Activated CD4-positive, alpha-beta T cell treated with anti-CD3 and anti-CD28 coated beads, Interleukin-2, amount 10 ng/mL, durations not matched to agents 7 days and 5 days (primary cell): ENCODE data around the gene UVRAG. TPM values are rescaled to one million over a fixed set of nuclear protein-coding genes. Genes with fewer than 3 reads are reported as not detected.

Experiments
- CTCF ChIA-PET: fragments of 350-600 bp; sonication (Branson Sonifier 250); formaldehyde crosslinking; loops from one replicate; lab custom pipeline; 2021; ENCODE audit warnings: antibody characterized with exemption; lab: Charles Lee
- POLR2A ChIA-PET: fragments of 350-600 bp; sonication (Branson Sonifier 250); formaldehyde crosslinking; loops from one replicate; lab custom pipeline; 2021; ENCODE audit warnings: antibody characterized with exemption; lab: Charles Lee
- DNase-seq: peaks from one replicate; pipeline ENCODE4 v3.0.0-alpha.2; 2020
- H3K27ac Mint-ChIP-seq: one replicate; pipeline ENCODE4 v1.8.0; 2021; ENCODE audit warnings: mild to moderate bottlenecking, moderate library complexity, mixed read lengths
- H3K27me3 Mint-ChIP-seq: one replicate; pipeline ENCODE4 v1.8.0; 2021; ENCODE audit warnings: mixed read lengths
- H3K36me3 Mint-ChIP-seq: one replicate; pipeline ENCODE4 v1.8.0; 2021; ENCODE audit warnings: low read depth, mixed read lengths
- H3K4me1 Mint-ChIP-seq: one replicate; pipeline ENCODE4 v1.8.0; 2021; ENCODE audit warnings: mixed read lengths
- H3K4me3 Mint-ChIP-seq: one replicate; pipeline ENCODE4 v1.8.0; 2021; ENCODE audit warnings: mild to moderate bottlenecking, moderate library complexity, mixed read lengths
- H3K9me3 Mint-ChIP-seq: one replicate; pipeline ENCODE4 v1.8.0; 2021; ENCODE audit warnings: mixed read lengths
- total RNA-seq, 2 experiments: library from RNA; stranded (reverse); gene quantifications; one replicate each; pipeline ENCODE4 v1.2.3, GENCODE V29; 2021

UVRAG gene
- total RNA-seq, 2 experiments from 2014 or later = 16.8 to 17.0 TPM

GRCh38 chr11:76164861-76165751 is 350.1 kb downstream of the UVRAG start:
- no peaks in the 10 kb centered on the region for H3K36me3 Mint-ChIP-seq
- H3K27ac Mint-ChIP-seq = no peak overlapping the region
- H3K9me3 Mint-ChIP-seq = no peaks in the 10 kb centered on the region
- H3K4me3 Mint-ChIP-seq = no peak overlapping the region
- ChIA-PET CTCF (no interaction called here), POLR2A (no interaction called here)
- no peak for DNase-seq
- peaks cover 2% of the 10 kb centered on the region for H3K4me1 Mint-ChIP-seq
- H3K27me3 Mint-ChIP-seq = no peaks in the 10 kb centered on the region

DNA sequence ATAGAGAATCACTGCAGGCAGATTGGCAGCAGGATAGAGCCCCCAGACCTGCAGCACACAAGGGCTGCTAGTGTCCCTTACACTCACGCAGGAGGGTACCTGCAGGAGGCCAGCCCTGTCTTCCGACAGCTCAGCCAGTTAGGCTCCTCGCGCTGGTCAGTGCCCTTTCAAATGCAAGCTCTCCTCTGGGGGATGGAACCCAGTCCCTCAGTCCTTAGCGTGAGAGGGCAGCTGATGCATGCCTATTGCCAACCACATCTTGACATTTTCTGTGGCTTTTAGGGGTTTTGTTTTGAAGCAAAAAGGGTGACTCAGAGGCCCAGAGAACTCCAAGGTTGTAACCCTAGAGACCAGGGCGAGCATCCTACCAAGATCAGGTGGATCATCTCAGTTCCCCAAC is 351.3 kb downstream of the UVRAG start:
- Mint-ChIP-seq H3K27ac (no peak overlapping the region), H3K27me3 (no peaks in the 10 kb centered on the region), H3K9me3 (no peaks in the 10 kb centered on the region), H3K36me3 (no peaks in the 10 kb centered on the region), H3K4me3 (no peak overlapping the region), H3K4me1 (peaks cover 2% of the 10 kb centered on the region)
- POLR2A ChIA-PET = no interaction called here
- DNase-seq = no peak
- CTCF ChIA-PET = no interaction called here

- H3K4me3 Mint-ChIP-seq = no peak overlapping the region
- no peaks in the 10 kb centered on the region for H3K36me3 Mint-ChIP-seq
- no peak overlapping the region for H3K27ac Mint-ChIP-seq
- peaks cover 2% of the 10 kb centered on the region for H3K4me1 Mint-ChIP-seq
- ChIA-PET POLR2A (no interaction called here), CTCF (interaction anchor here (1.0 to 1.4 kb wide), 3 partner anchors 10 to 42 kb away, joined by 4 read pairs; no protein-coding TSS in a partner anchor)
- no peaks in the 10 kb centered on the region for H3K27me3 Mint-ChIP-seq
- no peak for DNase-seq
- H3K9me3 Mint-ChIP-seq = no peaks in the 10 kb centered on the region
Observed at GRCh38 chr11:76167590-76167989, 352.6 kb downstream of the UVRAG start.

DNA sequence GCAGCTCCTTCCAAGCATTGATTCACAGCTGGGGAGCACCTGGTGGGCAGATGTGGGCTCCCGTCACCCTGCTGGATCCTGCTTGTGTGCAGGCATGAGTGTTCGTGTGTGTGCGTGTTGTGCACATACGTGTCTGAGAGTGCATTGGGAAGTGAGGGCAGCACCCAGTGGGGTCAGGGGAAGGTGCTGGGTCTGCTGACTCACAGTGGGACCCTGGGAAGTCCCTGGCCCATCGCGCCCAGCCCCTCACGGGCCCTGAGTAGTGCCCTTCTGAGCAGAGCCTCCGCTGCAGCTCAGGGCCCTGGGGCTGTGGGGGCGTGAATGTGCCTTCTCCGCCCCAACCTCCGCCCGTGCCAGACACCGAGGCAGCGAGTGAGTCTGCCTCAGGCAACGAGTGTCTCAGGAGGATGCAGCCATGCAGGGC is 354.5 kb downstream of the UVRAG start:
- Mint-ChIP-seq H3K27me3 (no peaks in the 10 kb centered on the region), H3K9me3 (no peaks in the 10 kb centered on the region), H3K27ac (no peak overlapping the region), H3K4me1 (peaks cover 2% of the 10 kb centered on the region), H3K36me3 (no peaks in the 10 kb centered on the region), H3K4me3 (no peak overlapping the region)
- no peak for DNase-seq
- ChIA-PET CTCF (interaction anchor here (1.2 kb wide), 1 partner anchor 38 kb away, joined by 5 read pairs; no protein-coding TSS in a partner anchor), POLR2A (no interaction called here)

DNA sequence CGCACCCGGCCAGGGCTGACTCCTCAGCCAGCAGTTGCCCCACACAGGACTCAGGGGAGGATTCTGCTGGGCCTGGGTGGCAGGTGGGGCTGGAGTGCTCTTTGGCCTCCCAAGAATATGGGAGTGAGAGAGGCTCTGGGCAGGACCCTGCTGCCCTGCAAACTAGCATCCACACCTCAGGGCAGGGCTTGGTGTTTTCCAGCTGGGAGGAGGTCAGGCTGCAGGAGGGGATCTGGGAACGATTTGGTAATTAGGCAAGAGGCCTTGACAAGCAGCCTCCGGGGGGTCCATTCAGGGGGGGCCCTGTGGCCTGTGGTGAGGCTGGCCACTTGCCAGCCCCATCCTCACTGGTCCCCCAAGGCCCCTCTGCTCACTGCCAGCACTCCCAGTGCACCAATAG is 355.5 kb downstream of the UVRAG start:
- ChIA-PET POLR2A (no interaction called here), CTCF (interaction anchor here (1.4 kb wide), 1 partner anchor 38 kb away, joined by 3 read pairs; no protein-coding TSS in a partner anchor)
- Mint-ChIP-seq H3K4me3 (no peak overlapping the region), H3K9me3 (no peaks in the 10 kb centered on the region), H3K36me3 (no peaks in the 10 kb centered on the region), H3K4me1 (peaks cover 2% of the 10 kb centered on the region), H3K27me3 (no peaks in the 10 kb centered on the region), H3K27ac (no peak overlapping the region)
- DNase-seq = no peak

GRCh38 chr11:76172583-76172982 is 357.6 kb downstream of the UVRAG start:
- POLR2A ChIA-PET = no interaction called here
- H3K4me1 Mint-ChIP-seq = no peaks in the 10 kb centered on the region
- CTCF ChIA-PET = no interaction called here

GRCh38 chr11:76173663-76174062 is 358.7 kb downstream of the UVRAG start:
- H3K4me1 Mint-ChIP-seq = no peaks in the 10 kb centered on the region
- CTCF ChIA-PET = no interaction called here
- H3K4me3 Mint-ChIP-seq = no peak overlapping the region
- no peak for DNase-seq
- POLR2A ChIA-PET = no interaction called here
- no peak overlapping the region for H3K27ac Mint-ChIP-seq
- H3K36me3 Mint-ChIP-seq = no peaks in the 10 kb centered on the region
- no peaks in the 10 kb centered on the region for H3K9me3 Mint-ChIP-seq
- H3K27me3 Mint-ChIP-seq = no peaks in the 10 kb centered on the region

More at GRCh38 chr11:76172583-76172982, 357.6 kb downstream of the UVRAG start:
- DNase-seq = no peak
- Mint-ChIP-seq H3K9me3 (no peaks in the 10 kb centered on the region), H3K36me3 (no peaks in the 10 kb centered on the region), H3K27me3 (no peaks in the 10 kb centered on the region), H3K4me3 (no peak overlapping the region), H3K27ac (no peak overlapping the region)

- Mint-ChIP-seq H3K4me3 (no peak overlapping the region), H3K27me3 (no peaks in the 10 kb centered on the region), H3K4me1 (no peaks in the 10 kb centered on the region), H3K36me3 (no peaks in the 10 kb centered on the region), H3K9me3 (no peaks in the 10 kb centered on the region), H3K27ac (no peak overlapping the region)
- ChIA-PET POLR2A (no interaction called here), CTCF (no interaction called here)
- DNase-seq = no peak
Observed at GRCh38 chr11:76174330-76174729, 359.3 kb downstream of the UVRAG start.

GRCh38 chr11:76175783-76176182 is 360.8 kb downstream of the UVRAG start:
- no peaks in the 10 kb centered on the region for H3K27me3 Mint-ChIP-seq
- H3K36me3 Mint-ChIP-seq = no peaks in the 10 kb centered on the region
- H3K4me3 Mint-ChIP-seq = no peak overlapping the region
- H3K27ac Mint-ChIP-seq = no peak overlapping the region
- no peaks in the 10 kb centered on the region for H3K9me3 Mint-ChIP-seq
- CTCF ChIA-PET = interaction anchor here (1.5 kb wide), 1 partner anchor 24 kb away, joined by 4 read pairs; no protein-coding TSS in a partner anchor
- no peaks in the 10 kb centered on the region for H3K4me1 Mint-ChIP-seq
- no peak for DNase-seq
- POLR2A ChIA-PET = no interaction called here

GRCh38 chr11:76176463-76176862 is 361.5 kb downstream of the UVRAG start:
- no peaks in the 10 kb centered on the region for H3K27me3 Mint-ChIP-seq
- no peak overlapping the region for H3K4me3 Mint-ChIP-seq
- no peaks in the 10 kb centered on the region for H3K36me3 Mint-ChIP-seq
- H3K27ac Mint-ChIP-seq = no peak overlapping the region
- no peak for DNase-seq
- H3K9me3 Mint-ChIP-seq = no peaks in the 10 kb centered on the region
- ChIA-PET POLR2A (no interaction called here), CTCF (interaction anchor here (1.5 kb wide), 1 partner anchor 24 kb away, joined by 4 read pairs; no protein-coding TSS in a partner anchor)
- no peaks in the 10 kb centered on the region for H3K4me1 Mint-ChIP-seq

DNA sequence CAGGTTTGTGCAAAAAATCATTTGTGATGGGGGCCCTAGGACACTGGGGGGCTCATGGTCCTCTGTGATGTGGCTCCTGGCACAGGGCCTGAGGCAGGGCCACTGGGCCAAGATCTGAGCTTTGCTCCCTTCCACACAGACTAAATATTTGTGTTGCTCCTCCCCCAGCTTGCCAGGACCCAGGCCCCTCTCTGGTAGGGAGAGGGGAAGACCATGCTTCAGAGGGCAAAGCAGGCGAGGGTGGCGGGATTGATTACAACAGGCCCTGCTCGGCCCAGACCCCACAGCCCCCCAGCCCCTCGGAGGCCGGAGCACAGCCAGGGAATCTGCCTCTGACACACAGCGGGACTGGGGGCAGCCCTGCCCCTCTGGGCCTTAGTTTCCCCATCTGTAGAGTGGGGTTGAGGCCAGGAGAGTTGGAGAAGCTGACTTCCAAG is 362.3 kb downstream of the UVRAG start:
- Mint-ChIP-seq H3K36me3 (no peaks in the 10 kb centered on the region), H3K27me3 (no peaks in the 10 kb centered on the region), H3K9me3 (no peaks in the 10 kb centered on the region), H3K4me1 (no peaks in the 10 kb centered on the region), H3K4me3 (no peak overlapping the region), H3K27ac (no peak overlapping the region)
- ChIA-PET CTCF (interaction anchor here (1.2 kb wide), 1 partner anchor 10 kb away, joined by 4 read pairs; no protein-coding TSS in a partner anchor), POLR2A (no interaction called here)
- no peak for DNase-seq

GRCh38 chr11:76179147-76179546 is 364.1 kb downstream of the UVRAG start:
- ChIA-PET CTCF (no interaction called here), POLR2A (no interaction called here)
- Mint-ChIP-seq H3K27ac (no peak overlapping the region), H3K27me3 (no peaks in the 10 kb centered on the region), H3K4me1 (no peaks in the 10 kb centered on the region), H3K36me3 (no peaks in the 10 kb centered on the region), H3K9me3 (no peaks in the 10 kb centered on the region), H3K4me3 (no peak overlapping the region)
- no peak for DNase-seq

DNA sequence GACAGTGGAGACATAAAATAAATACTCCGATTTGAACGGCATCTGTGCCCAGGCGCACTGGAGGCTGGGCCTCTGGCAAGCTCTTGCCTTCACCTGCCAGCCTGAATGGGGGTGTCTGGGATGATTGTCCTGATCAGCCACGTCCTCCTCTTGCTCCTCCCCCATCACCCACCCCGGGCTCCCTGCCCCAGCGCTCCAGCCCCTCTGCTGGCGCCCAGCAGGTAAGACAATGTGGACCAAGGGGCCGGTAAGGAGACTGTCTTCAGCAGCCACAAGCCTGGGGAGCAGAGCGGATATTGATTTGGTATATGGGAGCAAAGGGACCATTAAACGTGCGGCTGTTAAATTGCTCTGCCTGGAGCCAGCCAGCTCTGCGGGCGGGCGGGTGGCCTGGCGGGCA is 366.4 kb downstream of the UVRAG start:
- ChIA-PET POLR2A (no interaction called here), CTCF (interaction anchor here (1.0 kb wide), 1 partner anchor 38 kb away, joined by 3 read pairs; no protein-coding TSS in a partner anchor)
- Mint-ChIP-seq H3K27ac (no peak overlapping the region), H3K4me1 (no peaks in the 10 kb centered on the region), H3K4me3 (no peak overlapping the region), H3K27me3 (no peaks in the 10 kb centered on the region), H3K36me3 (no peaks in the 10 kb centered on the region), H3K9me3 (no peaks in the 10 kb centered on the region)
- no peak for DNase-seq
